ENCODE data around the gene SEMA4D. TPM values are rescaled to one million over a fixed set of nuclear protein-coding genes. Genes with fewer than 3 reads are reported as not detected.
"Not testable (repeated sequence)": the region's sequence is repeated elsewhere in the genome, so short reads cannot be mapped to it uniquely, and the experiment has no call there.

The SEMA4D gene
- total and polyA plus RNA-seq, 2 experiments from 2014 or later, result 9.4 to 10.4 TPM

DNA sequence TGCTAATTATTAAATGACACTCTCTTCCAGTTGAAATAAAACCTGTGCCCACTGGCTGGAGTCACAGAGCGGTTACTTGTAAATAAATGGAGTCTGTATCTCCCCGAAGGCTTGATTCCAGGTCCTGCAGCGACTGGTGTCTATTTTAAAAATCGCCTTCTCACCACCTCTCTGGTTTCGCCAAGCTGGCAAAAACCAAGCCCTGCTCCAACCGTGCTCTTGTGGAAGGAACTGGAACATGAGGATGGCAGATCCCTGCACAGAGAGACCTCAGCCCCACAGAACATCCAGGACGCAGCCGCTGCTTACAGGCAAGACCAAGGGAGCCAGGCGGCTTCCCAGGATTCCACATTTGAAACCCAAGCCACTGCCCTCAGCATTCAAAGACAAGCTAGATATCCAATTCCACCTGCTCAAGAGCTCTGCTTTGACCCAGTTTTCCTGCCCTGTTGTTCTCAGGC lies 15.0 kb downstream of the SEMA4D start:
- Histone ChIP-seq H2AFZ (no peak overlapping the region), H3K4me1 (ENCODE audit: insufficient read depth) (peaks cover 5% of the 10 kb centered on the region), H4K20me1 (ENCODE audit: insufficient read depth, poor library complexity, severe bottlenecking) (no peaks in the 10 kb centered on the region), H3K36me3 (replicated peaks; ENCODE audit: insufficient read depth, low read depth) (no peaks in the 10 kb centered on the region), H3K9me3 (ENCODE audit: low read depth) (no peaks in the 10 kb centered on the region), H3K27me3 (no peaks in the 10 kb centered on the region), H3K79me2 (peaks cover 41% of the 10 kb centered on the region), H3K27ac (no peak overlapping the region), H3K9me2 (replicated peaks; ENCODE audit: insufficient read depth) (no peaks in the 10 kb centered on the region), H3K4me3 (no peak overlapping the region), H3K4me2 (no peak overlapping the region)
- no peak for TF ChIP-seq EZH2 (IDR thresholded peaks at IDR 0.05; ENCODE audit: borderline replicate concordance)
- TF ChIP-seq CTCF (IDR thresholded peaks at IDR 0.05; ENCODE audit: poor library complexity), result no peak
- no peak for TF ChIP-seq EZH2phosphoT487 (IDR thresholded peaks at IDR 0.05; ENCODE audit: low read depth, severe bottlenecking, unreplicated experiment)
- 85% methylated on average over 9 of the region's 9 CpGs for WGBS (ENCODE audit: low lambda C conversion rate, missing lambda C conversion rate)
- no peak for DNase-seq (ENCODE audit: low spot score)

DNA sequence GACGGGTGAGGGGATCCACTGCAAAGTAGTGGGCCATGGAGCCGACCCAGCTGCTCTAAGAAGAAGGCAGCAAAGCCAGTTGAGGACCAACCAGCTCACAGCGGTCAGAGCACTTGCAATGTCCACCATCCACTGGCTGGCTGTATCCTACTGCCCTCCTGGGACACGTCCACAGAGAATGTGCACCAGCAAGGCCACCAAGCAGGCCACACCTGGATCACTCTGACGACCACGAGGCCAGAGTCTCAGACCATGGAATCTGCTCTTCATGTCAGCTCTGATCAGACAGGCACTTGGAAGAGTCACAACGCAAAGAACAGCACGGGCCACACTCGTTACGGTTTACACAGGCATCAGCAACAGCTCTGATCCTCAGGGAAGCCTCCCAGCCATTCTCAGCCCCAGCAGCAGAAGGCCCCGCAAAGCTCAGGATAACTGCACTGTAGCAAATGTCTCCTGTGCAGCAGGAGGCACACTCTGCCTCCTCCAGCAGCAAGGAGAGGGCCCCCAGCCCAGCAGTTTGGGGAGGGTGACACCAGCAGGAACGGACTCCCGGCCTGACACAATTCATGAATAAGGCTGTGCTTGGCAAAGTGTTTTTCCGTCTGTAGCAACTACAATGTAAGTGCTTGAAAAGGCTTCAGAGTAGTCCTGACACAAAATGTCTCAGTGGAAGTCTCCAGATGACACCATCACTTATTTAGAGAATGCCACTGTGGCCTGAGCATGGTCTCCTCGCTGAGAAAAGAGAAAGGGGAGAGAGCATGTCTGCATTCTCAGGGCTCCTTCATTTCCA lies 15.7 kb downstream of the SEMA4D start:
- Histone ChIP-seq H2AFZ (no peak overlapping the region), H3K79me2 (peaks cover 37% of the 10 kb centered on the region), H4K20me1 (ENCODE audit: insufficient read depth, poor library complexity, severe bottlenecking) (no peaks in the 10 kb centered on the region), H3K9me2 (replicated peaks; ENCODE audit: insufficient read depth) (no peaks in the 10 kb centered on the region), H3K4me2 (no peak overlapping the region), H3K4me1 (ENCODE audit: insufficient read depth) (peaks cover 12% of the 10 kb centered on the region), H3K36me3 (replicated peaks; ENCODE audit: insufficient read depth, low read depth) (no peaks in the 10 kb centered on the region), H3K27ac (no peak overlapping the region), H3K27me3 (no peaks in the 10 kb centered on the region), H3K9me3 (ENCODE audit: low read depth) (no peaks in the 10 kb centered on the region), H3K4me3 (no peak overlapping the region)
- no peak for TF ChIP-seq EZH2 (IDR thresholded peaks at IDR 0.05; ENCODE audit: borderline replicate concordance)
- TF ChIP-seq CTCF (IDR thresholded peaks at IDR 0.05; ENCODE audit: poor library complexity), result no peak
- TF ChIP-seq EZH2phosphoT487 (IDR thresholded peaks at IDR 0.05; ENCODE audit: low read depth, severe bottlenecking, unreplicated experiment), result no peak
- no peak for DNase-seq (ENCODE audit: low spot score)
- 74% methylated on average over 15 of the region's 15 CpGs for WGBS (ENCODE audit: low lambda C conversion rate, missing lambda C conversion rate)

DNA sequence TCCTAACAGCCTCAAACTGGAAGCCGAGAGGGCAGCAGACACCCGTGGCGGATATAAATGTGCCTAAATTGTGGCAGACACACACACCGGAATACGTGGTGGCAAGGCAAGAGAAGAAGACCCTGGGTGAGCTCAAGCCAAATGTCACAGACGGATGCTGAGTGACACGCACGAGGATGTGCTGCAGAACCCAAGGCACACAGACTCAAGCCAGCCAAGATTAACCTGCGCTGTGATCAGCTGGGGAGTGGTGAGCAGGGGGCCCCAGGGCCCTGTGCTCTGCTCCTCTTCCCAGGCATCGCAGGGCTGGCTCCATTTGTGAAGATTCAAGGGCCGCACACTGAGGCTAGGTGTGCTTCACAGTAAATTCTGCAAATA lies 16.4 kb downstream of the SEMA4D start:
- H3K79me2 ChIP-seq, result peaks cover 37% of the 10 kb centered on the region
- DNase-seq (ENCODE audit: low spot score), result no peak
- H3K36me3 ChIP-seq (replicated peaks; ENCODE audit: insufficient read depth, low read depth), result no peaks in the 10 kb centered on the region
- no peak overlapping the region for H3K4me3 ChIP-seq
- no peak overlapping the region for H3K4me2 ChIP-seq
- TF ChIP-seq EZH2 (IDR thresholded peaks at IDR 0.05; ENCODE audit: borderline replicate concordance) (no peak), EZH2phosphoT487 (IDR thresholded peaks at IDR 0.05; ENCODE audit: low read depth, severe bottlenecking, unreplicated experiment) (no peak)
- H3K27ac ChIP-seq, result no peak overlapping the region
- no peaks in the 10 kb centered on the region for H3K9me2 ChIP-seq (replicated peaks; ENCODE audit: insufficient read depth)
- H3K4me1 ChIP-seq (ENCODE audit: insufficient read depth), result peaks cover 19% of the 10 kb centered on the region
- WGBS (ENCODE audit: low lambda C conversion rate, missing lambda C conversion rate), result 96% methylated on average over 11 of the region's 11 CpGs
- H2AFZ ChIP-seq, result no peak overlapping the region
- no peaks in the 10 kb centered on the region for H3K9me3 ChIP-seq (ENCODE audit: low read depth)
- no peaks in the 10 kb centered on the region for H3K27me3 ChIP-seq
- no peaks in the 10 kb centered on the region for H4K20me1 ChIP-seq (ENCODE audit: insufficient read depth, poor library complexity, severe bottlenecking)

DNA sequence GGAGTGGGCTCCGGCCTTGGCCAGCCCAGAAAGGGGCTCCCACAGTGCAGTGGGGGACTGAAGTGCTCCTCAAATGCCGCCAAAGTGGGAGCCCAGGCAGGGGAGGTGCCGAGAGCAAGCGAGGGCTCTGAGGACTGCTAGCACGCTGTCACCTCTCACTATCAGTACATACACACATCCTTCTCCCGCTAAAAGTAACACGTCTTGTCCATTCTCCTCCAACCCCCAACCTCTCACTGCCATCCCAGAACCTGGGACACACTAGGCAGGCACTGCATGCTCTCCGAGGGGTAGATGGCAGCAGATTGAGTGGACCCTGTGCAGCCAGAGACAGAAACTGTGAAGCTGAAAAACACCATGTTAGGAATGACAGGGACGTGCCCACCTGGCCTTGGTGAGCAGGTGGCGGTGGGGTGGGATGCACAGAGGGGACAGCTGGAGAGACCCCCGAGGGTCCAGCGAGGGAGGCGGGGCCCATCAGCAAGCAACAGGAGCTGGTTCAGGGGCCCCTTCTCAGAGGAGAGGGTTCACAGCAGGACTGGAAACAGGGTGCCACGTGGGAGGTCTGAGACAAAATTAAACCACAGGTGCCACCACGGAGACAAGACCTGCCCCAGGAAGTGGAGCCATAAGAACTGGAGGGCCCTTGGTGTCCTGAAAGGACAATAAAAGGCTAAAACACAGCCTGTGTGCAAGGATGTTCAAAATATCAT lies 16.9 kb downstream of the SEMA4D start:
- Histone ChIP-seq H3K27me3 (no peaks in the 10 kb centered on the region), H3K4me2 (no peak overlapping the region), H3K4me1 (ENCODE audit: insufficient read depth) (peaks cover 21% of the 10 kb centered on the region), H3K9me3 (ENCODE audit: low read depth) (no peaks in the 10 kb centered on the region), H4K20me1 (ENCODE audit: insufficient read depth, poor library complexity, severe bottlenecking) (no peaks in the 10 kb centered on the region), H3K36me3 (replicated peaks; ENCODE audit: insufficient read depth, low read depth) (no peaks in the 10 kb centered on the region), H3K79me2 (peaks cover 37% of the 10 kb centered on the region), H3K9me2 (replicated peaks; ENCODE audit: insufficient read depth) (no peaks in the 10 kb centered on the region), H2AFZ (no peak overlapping the region), H3K4me3 (no peak overlapping the region), H3K27ac (no peak overlapping the region)
- no peak for DNase-seq (ENCODE audit: low spot score)
- 90% methylated on average over 15 of the region's 15 CpGs for WGBS (ENCODE audit: low lambda C conversion rate, missing lambda C conversion rate)
- TF ChIP-seq EZH2phosphoT487 (IDR thresholded peaks at IDR 0.05; ENCODE audit: low read depth, severe bottlenecking, unreplicated experiment) (no peak), CTCF (IDR thresholded peaks at IDR 0.05; ENCODE audit: poor library complexity) (no peak), EZH2 (IDR thresholded peaks at IDR 0.05; ENCODE audit: borderline replicate concordance) (no peak)

- H3K27ac ChIP-seq; H3K4me3 ChIP-seq; H2AFZ ChIP-seq; H3K27me3 ChIP-seq; H3K4me2 ChIP-seq; H3K9me2 ChIP-seq (replicated peaks; ENCODE audit: insufficient read depth); H3K36me3 ChIP-seq (replicated peaks; ENCODE audit: insufficient read depth, low read depth); DNase-seq (ENCODE audit: low spot score); H4K20me1 ChIP-seq (ENCODE audit: insufficient read depth, poor library complexity, severe bottlenecking); H3K9me3 ChIP-seq (ENCODE audit: low read depth): not testable (repeated sequence)
- H3K79me2 ChIP-seq, result peaks cover 40% of the 10 kb centered on the region
- H3K4me1 ChIP-seq (ENCODE audit: insufficient read depth), result peaks cover 24% of the 10 kb centered on the region
- 94% methylated on average over 22 of the region's 27 CpGs for WGBS (ENCODE audit: low lambda C conversion rate, missing lambda C conversion rate)
Measured at GRCh38 chr9:89480372-89480771, 17.5 kb downstream of the SEMA4D start.
